ENCODE data around the gene LRAT.

LRAT gene

GRCh38 chr4:154778264-154778663 lies 34.5 kb downstream of the LRAT start:
- DNase-seq = no peak

DNA sequence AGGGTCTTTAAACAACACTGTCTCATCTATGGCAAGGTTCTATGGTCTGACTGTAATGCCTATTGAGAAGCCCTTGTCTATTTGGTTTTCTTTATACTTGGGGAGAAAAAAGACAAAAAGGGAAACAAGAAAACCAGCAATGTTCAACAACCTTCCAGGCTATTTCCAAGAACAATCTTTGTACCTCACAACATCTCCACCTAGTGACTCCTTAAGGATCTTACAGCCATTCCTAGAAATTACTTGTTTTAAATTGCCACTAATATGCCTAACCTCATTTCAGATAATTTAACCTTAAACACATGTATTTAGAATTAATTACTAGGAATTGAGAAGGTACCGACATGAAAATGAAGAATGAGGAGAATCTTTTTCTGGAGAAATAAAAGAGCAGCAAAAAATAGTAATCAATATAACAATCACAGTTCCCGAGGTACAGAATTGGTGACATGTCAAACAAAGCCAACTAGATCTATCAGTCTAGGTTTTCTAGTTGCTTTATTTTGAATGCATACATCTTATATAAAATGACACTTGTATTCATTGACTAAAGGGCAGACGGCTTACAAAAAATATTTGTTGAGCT lies 35.7 kb downstream of the LRAT start:
- DNase-seq = peak; percentile 17

GRCh38 chr4:154781126-154781982 lies 37.6 kb downstream of the LRAT start, which contains the start of gene RBM46:
RBM46 (plus strand) TSS chr4:154781272; CDS start chr4:154796753, 15,481 bp downstream.
- DNase-seq = no peak

DNA sequence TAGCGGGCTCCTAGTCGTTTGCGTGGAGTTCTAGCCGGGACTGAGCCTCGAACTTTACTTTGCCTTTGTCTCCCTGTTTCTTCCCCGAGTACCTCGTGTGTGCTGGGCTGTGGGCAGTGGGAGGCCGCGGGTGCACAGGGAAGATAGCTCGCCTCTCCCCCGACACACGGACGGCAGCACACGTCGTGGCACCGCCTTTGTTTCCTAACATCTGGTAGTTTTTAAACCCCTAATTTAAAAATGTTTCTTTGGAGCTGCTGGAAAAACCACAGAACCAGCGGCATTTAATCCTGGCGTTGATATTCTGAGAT lies 38.1 kb downstream of the LRAT start:
- no peak for DNase-seq

Data from NCI-H526 treated with DMSO at 0.1 percent for 48 hours (cell line).